Stimulated activated CD4-positive, alpha-beta T cell treated with anti-CD3 and anti-CD28 coated beads, TNF-alpha, amount 100 ng/mL, for 1 hour (primary cell): ENCODE results near the gene GDI1.
A peak's percentile ranks its signal among the peaks of the same experiment; 100 is the strongest.
"Not testable (repeated sequence)": the region's sequence is repeated elsewhere in the genome, so short reads cannot be mapped to it uniquely, and the experiment has no call there.

Experiments used
- DNase-seq, 3 donors: peaks; one replicate each; pipeline ENCODE4 v3.0.0-alpha.2; 2020; ENCODE audit warnings: low read depth in 3 of 3, low spot score in 1 of 3

GDI1 gene

GRCh38 chrX:154436983-154437752, at the start of gene GDI1:
GDI1 (plus strand) TSS chrX:154437154; CDS start chrX:154437255, 101 bp downstream.
- peak in 1 of 3 donors; percentile 37 for DNase-seq

GRCh38 chrX:154388094-154388493, 48.9 kb upstream of the GDI1 start:
- not testable (repeated sequence) for DNase-seq

DNA sequence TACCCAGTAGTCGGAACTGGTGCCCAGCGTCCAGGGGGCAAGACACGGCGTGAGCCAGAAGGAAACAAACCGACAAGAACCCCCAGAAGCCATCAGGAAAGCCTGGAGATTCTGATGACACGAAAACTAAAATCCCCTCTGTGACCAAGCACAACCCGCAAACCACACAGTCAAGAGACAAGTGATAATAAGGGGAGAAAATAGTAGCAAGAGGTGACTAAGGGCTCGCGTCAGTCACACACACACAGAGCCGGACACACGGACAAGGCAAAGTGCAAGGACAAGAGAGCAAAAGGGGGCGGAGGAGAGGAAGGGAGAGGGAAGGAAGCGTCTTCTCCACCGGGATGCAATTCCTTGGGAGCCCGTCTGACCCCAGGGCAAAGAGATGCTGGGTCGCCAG, 48.3 kb upstream of the GDI1 start:
- not testable (repeated sequence) for DNase-seq

DNA sequence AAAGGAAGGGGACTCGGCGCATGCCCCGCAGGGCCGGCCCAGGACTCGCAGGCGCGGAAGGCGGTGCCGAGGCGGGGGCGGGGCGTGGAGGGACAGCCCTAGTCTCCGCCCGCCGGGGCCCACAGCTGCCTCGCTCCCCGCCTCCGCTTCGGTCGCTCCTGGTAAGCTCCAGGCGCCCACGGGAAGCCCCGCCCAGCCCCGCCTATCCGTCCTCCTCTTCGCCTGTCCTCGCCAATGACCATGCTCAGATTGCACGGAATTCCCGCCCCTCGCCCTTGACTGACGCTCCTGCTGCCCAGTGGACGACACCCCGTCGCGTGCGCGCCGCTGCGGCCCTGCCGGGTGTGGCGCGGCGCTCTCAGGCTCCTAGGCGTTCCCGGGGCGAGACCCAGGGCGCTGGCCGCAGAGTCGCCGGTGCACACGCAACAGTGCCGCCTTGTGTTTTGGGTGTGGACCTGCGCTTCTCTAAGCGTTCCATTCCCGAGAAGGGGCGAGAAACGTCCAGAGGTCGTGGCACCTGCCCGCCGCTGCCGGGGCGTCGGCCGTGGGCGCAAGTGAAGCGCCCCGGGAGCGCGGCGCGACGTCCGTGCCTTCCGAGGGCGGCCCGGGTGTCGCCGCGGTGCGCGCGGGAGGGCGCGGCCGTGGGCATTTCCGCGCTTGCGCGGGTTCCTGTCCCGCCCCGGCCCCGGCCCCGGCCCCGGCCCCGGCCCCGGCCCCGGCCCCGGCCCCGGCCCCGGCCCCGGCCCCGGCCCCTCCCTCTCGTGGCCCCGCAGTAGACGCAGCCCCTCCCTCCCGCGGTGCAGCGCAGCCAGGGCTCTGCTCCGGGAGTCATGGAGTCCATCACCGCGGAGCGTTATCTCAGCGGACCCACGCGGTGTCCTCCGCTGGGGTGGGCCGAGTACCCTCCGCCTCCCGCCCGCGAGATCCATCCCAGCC, 46.9 kb upstream of the GDI1 start:
- DNase-seq = not testable (repeated sequence)

DNA sequence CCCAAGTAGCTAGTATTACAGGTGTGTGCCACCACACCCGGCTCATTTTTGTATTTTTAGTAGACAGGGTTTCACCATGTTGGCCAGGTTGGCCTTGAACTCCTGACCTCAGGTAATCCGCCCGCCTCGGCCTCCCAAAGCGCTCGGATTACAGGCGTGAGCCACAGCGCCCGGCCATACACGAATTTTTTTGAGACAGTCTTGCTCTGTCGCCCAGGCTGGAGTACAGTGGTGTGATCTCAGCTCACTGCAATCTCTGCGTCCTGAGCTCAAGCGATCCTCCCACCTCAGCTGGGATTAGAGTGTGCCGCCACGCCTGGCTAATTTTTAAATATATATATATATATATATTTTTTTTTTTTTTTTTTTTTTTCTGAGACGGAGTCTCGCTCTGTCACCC, 40.6 kb upstream of the GDI1 start:
- DNase-seq = not testable (repeated sequence)

DNA sequence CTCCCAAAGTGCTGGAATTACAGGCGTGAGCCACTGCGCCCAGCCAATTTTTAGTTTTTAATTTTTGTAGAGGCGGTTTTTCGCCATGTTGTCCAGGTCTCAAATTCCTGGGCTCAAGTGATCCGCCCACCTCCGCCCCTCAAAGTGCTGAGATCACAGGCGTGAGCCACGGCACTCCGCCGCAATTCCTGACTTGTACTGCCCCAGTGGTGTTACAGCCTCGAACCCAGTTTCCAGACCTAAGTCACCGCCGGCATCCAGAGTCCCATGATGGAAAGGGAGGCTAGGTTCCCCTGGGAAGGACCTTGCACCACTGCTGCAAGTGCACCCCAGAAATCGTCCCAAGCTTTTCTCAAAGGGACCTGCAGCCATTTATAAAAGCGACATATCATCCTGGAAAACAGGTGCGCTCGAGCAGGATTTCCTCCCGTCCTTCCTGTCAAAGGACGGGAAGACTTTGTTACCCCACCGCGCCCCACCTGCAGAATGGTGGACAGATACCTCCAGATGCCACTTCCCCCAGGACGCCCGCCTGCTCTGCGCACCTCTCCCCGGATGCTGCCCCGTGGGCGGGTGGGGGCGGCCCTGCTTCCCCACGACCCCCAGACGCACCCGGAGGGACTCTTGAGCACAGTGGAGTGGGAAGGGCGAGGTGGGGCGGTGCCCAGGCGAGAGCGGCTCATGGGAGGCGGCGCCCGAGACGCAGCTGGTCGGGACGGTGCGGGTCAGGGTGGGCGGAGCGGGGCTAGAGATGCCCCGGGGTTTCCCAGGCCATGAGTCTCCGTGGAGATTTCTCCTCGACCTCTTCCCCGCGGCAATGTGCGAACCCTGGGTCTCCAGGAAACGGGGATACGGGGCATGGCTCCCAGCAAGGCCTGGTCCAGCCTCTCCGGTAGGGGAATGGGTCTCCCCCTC, 39.7 kb upstream of the GDI1 start:
- peak in 1 of 3 donors; percentile 54 for DNase-seq

- DNase-seq = peak; percentile 72 to 76 (median 74)
Observed at GRCh38 chrX:154397888-154398667, 38.9 kb upstream of the GDI1 start, which contains the start of gene RPL10. RPL10 (plus strand) TSS chrX:154398377; CDS start chrX:154398520, 143 bp downstream.

- DNase-seq = peak; percentile 61 to 70 (median 67)
Observed at GRCh38 chrX:154398668-154399526, 38.1 kb upstream of the GDI1 start.

DNA sequence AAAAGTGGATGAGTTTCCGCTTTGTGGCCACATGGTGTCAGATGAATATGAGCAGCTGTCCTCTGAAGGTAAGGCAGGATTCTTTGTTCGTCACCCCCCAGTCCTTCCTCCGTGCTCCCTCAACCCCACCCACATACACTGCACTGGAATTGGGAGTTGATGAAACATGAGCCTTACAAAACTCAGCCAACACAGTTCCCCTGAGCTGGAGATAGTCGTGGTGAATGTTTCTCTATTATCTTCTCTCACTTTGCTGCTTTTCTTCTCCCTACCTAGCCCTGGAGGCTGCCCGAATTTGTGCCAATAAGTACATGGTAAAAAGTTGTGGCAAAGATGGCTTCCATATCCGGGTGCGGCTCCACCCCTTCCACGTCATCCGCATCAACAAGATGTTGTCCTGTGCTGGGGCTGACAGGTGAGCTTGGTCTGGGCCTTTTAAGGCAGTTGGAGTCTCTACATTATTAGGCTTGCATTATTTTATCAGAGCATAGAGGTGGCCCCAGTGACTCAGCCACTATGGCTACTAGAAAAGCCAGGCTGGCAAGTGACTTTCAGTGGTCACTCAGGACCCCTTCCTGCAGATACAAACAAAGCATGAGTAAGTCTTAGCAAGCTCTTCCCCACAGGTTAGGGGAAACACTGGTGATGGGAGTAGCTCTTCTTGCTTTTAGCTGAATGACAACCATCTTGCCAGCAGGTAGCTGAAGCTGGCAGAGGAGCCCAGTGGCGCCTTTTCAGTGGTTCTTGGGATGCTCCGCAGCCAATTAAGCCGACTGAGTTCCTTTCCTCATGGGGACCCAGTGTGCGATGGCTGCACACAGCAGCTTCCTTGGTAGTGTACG, 37.2 kb upstream of the GDI1 start:
- no peak for DNase-seq

DNA sequence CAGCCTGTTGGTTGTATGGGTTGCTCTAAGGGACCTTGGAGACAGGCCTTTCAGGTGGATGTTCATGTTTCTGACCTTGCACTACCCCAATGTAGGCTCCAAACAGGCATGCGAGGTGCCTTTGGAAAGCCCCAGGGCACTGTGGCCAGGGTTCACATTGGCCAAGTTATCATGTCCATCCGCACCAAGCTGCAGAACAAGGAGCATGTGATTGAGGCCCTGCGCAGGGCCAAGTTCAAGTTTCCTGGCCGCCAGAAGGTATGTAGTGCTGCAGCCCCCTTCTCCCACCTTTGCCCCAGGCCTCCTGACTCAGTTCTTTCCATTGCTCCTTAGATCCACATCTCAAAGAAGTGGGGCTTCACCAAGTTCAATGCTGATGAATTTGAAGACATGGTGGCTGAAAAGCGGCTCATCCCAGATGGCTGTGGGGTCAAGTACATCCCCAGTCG, 36.6 kb upstream of the GDI1 start:
- DNase-seq = not testable (repeated sequence)

GRCh38 chrX:154401045-154401799, 35.7 kb upstream of the GDI1 start:
- no peak for DNase-seq

GRCh38 chrX:154401918-154402621, 34.9 kb upstream of the GDI1 start:
- DNase-seq = no peak

GRCh38 chrX:154402622-154403127, 34.3 kb upstream of the GDI1 start:
- DNase-seq = no peak

GRCh38 chrX:154403192-154403591, 33.8 kb upstream of the GDI1 start:
- no peak for DNase-seq

DNA sequence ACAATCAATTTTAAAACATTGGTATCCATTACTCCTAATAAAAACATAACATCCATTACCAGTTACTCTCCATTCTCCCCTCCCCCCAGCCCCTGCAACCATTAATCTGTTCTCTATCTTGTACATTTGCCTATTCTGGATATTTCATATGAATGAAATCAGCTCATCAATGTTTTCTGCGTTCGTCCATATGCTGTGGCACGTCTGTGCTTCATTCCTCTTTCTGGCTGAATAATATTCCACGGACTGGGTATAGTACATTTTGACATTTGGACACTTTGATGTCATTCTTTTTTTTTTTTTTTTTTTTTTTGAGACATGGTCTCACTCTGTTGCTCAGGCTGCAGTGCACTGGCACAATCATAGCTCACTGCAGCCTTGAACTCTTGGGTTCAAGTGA, 33.1 kb upstream of the GDI1 start:
- DNase-seq = no peak

- DNase-seq = no peak
Observed at GRCh38 chrX:154404625-154405192, 32.2 kb upstream of the GDI1 start.
